HG02884 (cell line): ENCODE measurements around the gene CRLF2.
"Not testable (repeated sequence)": the region's sequence is repeated elsewhere in the genome, so short reads cannot be mapped to it uniquely, and the experiment has no call there.

Experiments used
- ATAC-seq: cut with Tn5 transposase; IDR thresholded peaks from one replicate; pipeline ENCODE4 v1.9.1; 2021; ENCODE audit warnings: mild to moderate bottlenecking, moderate library complexity; ENCODE audit not compliant: unreplicated experiment

CRLF2 gene

GRCh38 chrX:1215123-1215823, 2.8 kb upstream of the CRLF2 start:
- no peak for ATAC-seq

GRCh38 chrX:1213971-1214370, 1.5 kb upstream of the CRLF2 start:
- ATAC-seq, result no peak

GRCh38 chrX:1210844-1211243, 1.6 kb downstream of the CRLF2 start:
- ATAC-seq, result no peak

GRCh38 chrX:1207496-1208025, 4.9 kb downstream of the CRLF2 start:
- ATAC-seq, result no peak

- ATAC-seq, result peak; percentile 47
Observed at GRCh38 chrX:1205681-1206611, 6.5 kb downstream of the CRLF2 start.

- ATAC-seq, result no peak
Observed at GRCh38 chrX:1202251-1202650, 10.2 kb downstream of the CRLF2 start.

GRCh38 chrX:1196436-1196835, 16.0 kb downstream of the CRLF2 start:
- no peak for ATAC-seq

- ATAC-seq, result not testable (repeated sequence)
Observed at GRCh38 chrX:1192196-1192595, 20.3 kb downstream of the CRLF2 start.

- no peak for ATAC-seq
Observed at GRCh38 chrX:1190596-1191145, 21.8 kb downstream of the CRLF2 start.

GRCh38 chrX:1185561-1185960, 26.9 kb downstream of the CRLF2 start:
- ATAC-seq, result no peak

- ATAC-seq, result no peak
Observed at GRCh38 chrX:1182211-1182610, 30.2 kb downstream of the CRLF2 start.

GRCh38 chrX:1181661-1182060, 30.8 kb downstream of the CRLF2 start:
- ATAC-seq, result not testable (repeated sequence)

- no peak for ATAC-seq
Observed at GRCh38 chrX:1181170-1181569, 31.3 kb downstream of the CRLF2 start.

GRCh38 chrX:1178580-1179057, 33.8 kb downstream of the CRLF2 start:
- ATAC-seq, result no peak

GRCh38 chrX:1176531-1177320, 35.7 kb downstream of the CRLF2 start:
- not testable (repeated sequence) for ATAC-seq

- not testable (repeated sequence) for ATAC-seq
Observed at GRCh38 chrX:1174609-1175545, 37.6 kb downstream of the CRLF2 start.

- ATAC-seq, result not testable (repeated sequence)
Observed at GRCh38 chrX:1173435-1173834, 39.0 kb downstream of the CRLF2 start.

- ATAC-seq, result no peak
Observed at GRCh38 chrX:1172496-1172895, 40.0 kb downstream of the CRLF2 start.

GRCh38 chrX:1171915-1172314, 40.5 kb downstream of the CRLF2 start:
- ATAC-seq, result not testable (repeated sequence)
